SKM-1 treated with dmso at 0.1 percent for 144 hours (cell line): ENCODE results near the gene APOC1.

ENCODE experiments used
- DNase-seq: peaks from one replicate; lab custom pipeline; 2025; ENCODE audit not compliant: unreplicated experiment; lab: John Stamatoyannopoulos, UW

The APOC1 gene

GRCh38 chr19:44955505-44956439 is 41.4 kb downstream of the APOC1 start:
- DNase-seq, result no peak

DNA sequence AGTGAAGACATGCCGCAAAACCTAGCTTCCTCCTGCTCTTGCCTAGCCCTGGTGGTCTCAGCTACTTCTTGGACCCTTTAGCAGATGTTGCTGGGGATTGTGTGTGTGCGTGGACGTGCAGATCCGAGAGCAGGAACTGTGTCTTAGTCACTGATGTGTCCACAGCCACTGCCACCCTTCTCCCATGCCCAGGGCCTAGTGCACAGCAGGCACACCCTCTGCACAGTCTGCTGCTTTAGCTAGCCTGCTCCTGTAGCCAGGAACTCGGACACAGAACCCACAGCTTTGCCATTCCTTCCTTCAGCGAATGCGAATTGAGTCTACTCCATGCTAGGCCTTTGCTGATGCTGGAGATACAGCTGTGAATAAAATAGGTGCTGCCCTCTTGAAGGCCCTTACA is 43.1 kb downstream of the APOC1 start:
- no peak for DNase-seq

GRCh38 chr19:44958090-44958489 is 43.7 kb downstream of the APOC1 start:
- DNase-seq, result no peak

- no peak for DNase-seq
Measured at GRCh38 chr19:44959691-44960090, 45.3 kb downstream of the APOC1 start.

- DNase-seq, result no peak
Measured at GRCh38 chr19:44960906-44961728, 46.7 kb downstream of the APOC1 start.

- no peak for DNase-seq
Measured at GRCh38 chr19:44961821-44962220, 47.4 kb downstream of the APOC1 start.

GRCh38 chr19:44968118-44968517 is 53.7 kb downstream of the APOC1 start:
- no peak for DNase-seq

DNA sequence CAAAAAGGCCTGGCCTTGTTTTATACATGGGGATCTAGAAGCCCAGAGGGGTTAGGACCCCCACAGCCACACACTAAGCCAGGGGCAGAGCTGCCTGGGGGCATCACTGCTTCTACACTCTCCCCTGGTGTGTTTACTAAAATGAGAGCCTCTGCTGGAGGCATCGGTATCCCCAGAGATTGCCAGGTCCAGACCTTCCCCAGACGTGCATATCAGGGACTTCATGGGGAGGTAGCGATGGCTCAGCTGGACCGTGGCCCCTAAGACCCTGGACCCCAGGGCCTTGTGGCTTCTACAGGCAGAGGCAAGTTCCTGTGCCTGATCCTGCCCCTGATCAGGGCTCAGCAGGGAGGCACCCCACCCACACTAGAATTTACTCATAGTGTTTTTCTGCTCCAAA is 54.3 kb downstream of the APOC1 start:
- no peak for DNase-seq
